Tibial artery (tissue), 4 donors: ENCODE measurements around the gene EXOC1.

Experiments
- DNase-seq, 2 donors: peaks; one replicate each; pipeline ENCODE4 v3.0.0-alpha.2; 2019
- H3K27ac ChIP-seq, 2 donors: fragments of 200-600 bp; sonication (generic) in 1 of 2; 1 replicate in 1 of 2; 2 replicates in 1 of 2; pipeline ENCODE4 v1.5.1; 2018 to 2019; ENCODE audit warnings: mild to moderate bottlenecking in 1 of 2
- H3K27me3 ChIP-seq, 2 donors: fragments of 200-600 bp; sonication (generic) in 1 of 2; one replicate each; pipeline versions ENCODE4 v1.5.1 to v1.6.0; 2016 to 2019
- H3K36me3 ChIP-seq, 3 donors: fragments of 200-600 bp; sonication (generic) in 2 of 3; one replicate each; pipeline ENCODE4 v1.5.1; 2016 to 2019; ENCODE audit warnings: mild to moderate bottlenecking in 2 of 3
- H3K4me1 ChIP-seq, 4 donors: fragments of 200-600 bp; sonication (generic) in 2 of 4; 1 replicate in 3 of 4; 2 replicates in 1 of 4; pipeline ENCODE4 v1.5.1; 2016 to 2019
- H3K4me3 ChIP-seq, 2 donors: fragments of 200-600 bp; sonication (generic) in 1 of 2; 1 replicate in 1 of 2; 2 replicates in 1 of 2; pipeline ENCODE4 v1.5.1; 2018 to 2019; ENCODE audit warnings: mild to moderate bottlenecking in 2 of 2
- H3K9me3 ChIP-seq, 3 donors: fragments of 200-600 bp; sonication (generic) in 1 of 3; one replicate each; pipeline ENCODE4 v1.5.1; 2016 to 2019
- intact Hi-C: fragments of 100-400 bp; cut with DNase I; formaldehyde crosslinking; loops from one replicate; pipeline ENCODE4 v1.15.0; 2023; ENCODE audit warnings: low total_unique reads
- TF ChIP-seq, protein P1 (sequence below), 2 experiments: fragments of 200-600 bp in 1 of 2; fragments of 450-650 bp in 1 of 2; IDR thresholded peaks; one replicate each; pipeline ENCODE4 v1.5.1; 2017 to 2019; ENCODE audit warnings: antibody characterized with exemption in 2 of 2, mild to moderate bottlenecking in 1 of 2, moderate library complexity in 1 of 2

EXOC1 gene

DNA sequence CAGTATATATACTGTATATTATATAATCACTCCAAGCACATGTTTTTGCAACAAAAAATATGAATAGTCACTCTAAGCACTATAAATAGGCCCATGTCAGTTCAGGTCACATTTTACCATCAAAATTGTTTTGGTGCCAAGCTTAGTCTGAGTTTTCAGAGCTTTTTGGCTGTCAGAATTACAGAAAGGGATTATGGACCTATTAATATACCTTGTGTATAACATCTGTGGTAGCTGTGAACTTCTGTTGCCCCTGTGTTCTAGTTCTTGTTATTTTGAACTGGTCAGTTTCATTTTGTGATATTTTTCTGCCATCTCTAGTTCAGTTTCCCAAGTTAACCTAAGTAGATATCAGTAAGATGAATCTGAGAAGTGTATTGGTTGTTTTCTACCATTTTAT, 22.9 kb downstream of the EXOC1 start:
- Histone ChIP-seq H3K27me3 (no peaks in the 10 kb centered on the region), H3K4me1 (peaks cover 0 to 15% (median 0%) of the 10 kb centered on the region in 4 donors), H3K9me3 (no peaks in the 10 kb centered on the region), H3K4me3 (no peak overlapping the region), H3K36me3 (peaks cover 51 to 74% (median 54%) of the 10 kb centered on the region in 3 donors), H3K27ac (no peak overlapping the region)
- no peak for DNase-seq
- intact Hi-C loops: no loop called here
- TF ChIP-seq, protein P1, sequence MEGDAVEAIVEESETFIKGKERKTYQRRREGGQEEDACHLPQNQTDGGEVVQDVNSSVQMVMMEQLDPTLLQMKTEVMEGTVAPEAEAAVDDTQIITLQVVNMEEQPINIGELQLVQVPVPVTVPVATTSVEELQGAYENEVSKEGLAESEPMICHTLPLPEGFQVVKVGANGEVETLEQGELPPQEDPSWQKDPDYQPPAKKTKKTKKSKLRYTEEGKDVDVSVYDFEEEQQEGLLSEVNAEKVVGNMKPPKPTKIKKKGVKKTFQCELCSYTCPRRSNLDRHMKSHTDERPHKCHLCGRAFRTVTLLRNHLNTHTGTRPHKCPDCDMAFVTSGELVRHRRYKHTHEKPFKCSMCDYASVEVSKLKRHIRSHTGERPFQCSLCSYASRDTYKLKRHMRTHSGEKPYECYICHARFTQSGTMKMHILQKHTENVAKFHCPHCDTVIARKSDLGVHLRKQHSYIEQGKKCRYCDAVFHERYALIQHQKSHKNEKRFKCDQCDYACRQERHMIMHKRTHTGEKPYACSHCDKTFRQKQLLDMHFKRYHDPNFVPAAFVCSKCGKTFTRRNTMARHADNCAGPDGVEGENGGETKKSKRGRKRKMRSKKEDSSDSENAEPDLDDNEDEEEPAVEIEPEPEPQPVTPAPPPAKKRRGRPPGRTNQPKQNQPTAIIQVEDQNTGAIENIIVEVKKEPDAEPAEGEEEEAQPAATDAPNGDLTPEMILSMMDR (IDR thresholded peaks at IDR 0.05): no peak

DNA sequence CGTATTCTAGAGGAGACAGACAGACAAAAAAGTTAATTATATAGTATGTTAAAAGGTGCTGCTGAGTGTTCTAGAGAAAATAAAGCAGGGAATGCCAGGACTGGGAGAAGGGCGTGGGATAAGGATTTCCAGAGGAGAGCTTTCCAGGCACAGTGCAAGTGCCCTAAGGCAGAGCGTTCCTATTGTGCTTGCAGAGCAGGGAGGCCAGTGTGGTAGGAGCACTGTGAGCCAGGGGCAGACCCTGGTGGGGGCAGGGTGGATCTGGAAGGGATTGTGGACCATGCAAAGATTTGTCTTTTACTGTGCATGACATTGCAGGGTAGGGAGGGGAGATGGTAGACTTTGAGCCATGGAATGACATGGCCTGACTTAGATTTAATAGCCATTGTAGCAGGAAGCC, 25.8 kb downstream of the EXOC1 start:
- no peaks in the 10 kb centered on the region for H3K9me3 ChIP-seq
- DNase-seq: no peak
- intact Hi-C loops: no loop called here
- peaks cover 48 to 69% (median 55%) of the 10 kb centered on the region in 3 donors for H3K36me3 ChIP-seq
- no peaks in the 10 kb centered on the region for H3K27me3 ChIP-seq
- TF ChIP-seq, protein P1 (IDR thresholded peaks at IDR 0.05): no peak
- no peak overlapping the region for H3K27ac ChIP-seq
- peaks cover 0 to 15% (median 0%) of the 10 kb centered on the region in 4 donors for H3K4me1 ChIP-seq
- H3K4me3 ChIP-seq: no peak overlapping the region

DNA sequence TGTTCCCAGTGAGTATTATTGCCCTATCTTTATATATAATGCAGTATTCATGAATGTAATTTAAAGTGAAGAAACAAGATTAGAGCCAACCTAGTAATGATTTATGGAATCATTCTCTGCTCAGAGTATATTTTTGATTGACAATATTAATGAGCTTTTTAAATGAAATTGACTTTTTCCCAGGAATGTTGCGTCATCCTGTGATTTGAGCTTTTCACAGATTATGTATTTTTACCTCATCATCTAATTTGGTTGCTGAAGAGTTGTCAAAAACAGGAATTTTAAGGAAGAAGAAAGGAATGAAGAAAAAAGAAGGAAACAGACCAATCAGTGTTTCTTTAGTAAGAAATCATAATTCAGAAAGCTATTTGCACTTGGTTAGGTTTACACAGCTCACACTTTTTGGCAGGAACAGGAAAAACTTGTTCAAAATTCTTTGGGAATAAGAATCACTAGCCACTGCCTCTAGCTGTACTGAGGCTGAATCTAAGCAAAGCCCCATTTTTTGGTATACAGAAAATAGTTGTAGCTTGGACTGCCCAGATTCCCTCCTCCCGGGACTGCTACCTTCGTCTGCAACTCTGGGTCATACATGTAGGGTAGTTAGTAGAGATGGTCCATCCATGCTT, 27.3 kb downstream of the EXOC1 start:
- Histone ChIP-seq H3K4me3 (no peak overlapping the region), H3K4me1 (peaks cover 0 to 14% (median 0%) of the 10 kb centered on the region in 4 donors), H3K36me3 (peaks cover 45 to 60% (median 50%) of the 10 kb centered on the region in 3 donors), H3K9me3 (no peaks in the 10 kb centered on the region), H3K27me3 (no peaks in the 10 kb centered on the region), H3K27ac (no peak overlapping the region)
- TF ChIP-seq, protein P1 (IDR thresholded peaks at IDR 0.05): no peak
- DNase-seq: no peak
- intact Hi-C loops: no loop called here

DNA sequence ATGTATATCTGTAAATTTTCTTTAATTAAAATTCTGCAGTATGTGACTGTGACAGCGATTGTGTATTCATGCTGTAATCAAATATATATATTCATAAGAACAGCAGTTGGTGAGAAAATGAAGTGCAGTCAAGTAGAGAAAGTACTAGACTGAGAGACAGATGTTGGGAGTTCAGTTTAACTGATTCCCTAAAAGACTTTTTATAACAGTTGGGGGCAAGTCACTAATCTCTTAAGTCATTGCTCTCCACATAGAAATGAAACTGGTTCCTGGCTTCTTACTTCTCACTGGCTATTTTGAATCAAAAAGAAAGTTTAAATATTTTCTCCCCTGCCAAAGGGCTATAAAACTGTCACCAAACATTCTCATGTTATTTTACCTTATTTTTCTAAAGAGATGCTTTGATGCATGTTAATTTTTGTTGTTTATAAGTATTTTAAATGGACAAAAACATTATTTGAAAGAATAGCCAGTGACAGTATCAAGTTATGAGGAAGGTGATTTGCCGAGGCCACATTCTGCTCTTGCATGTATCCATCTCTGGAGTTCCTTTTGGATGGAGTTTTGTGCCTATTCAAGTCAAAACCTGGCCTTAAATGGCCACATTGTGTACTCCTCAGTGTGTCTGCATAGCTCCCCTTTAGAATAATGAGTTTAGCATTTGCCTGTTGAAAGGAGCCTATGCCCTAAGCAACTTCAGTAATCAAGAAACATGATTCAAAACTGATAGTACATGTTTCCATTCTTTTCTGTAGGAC, 30.8 kb downstream of the EXOC1 start:
- Histone ChIP-seq H3K36me3 (peaks cover 28 to 41% (median 40%) of the 10 kb centered on the region in 3 donors), H3K4me1 (no peaks in the 10 kb centered on the region)
- intact Hi-C loops: no loop called here

DNA sequence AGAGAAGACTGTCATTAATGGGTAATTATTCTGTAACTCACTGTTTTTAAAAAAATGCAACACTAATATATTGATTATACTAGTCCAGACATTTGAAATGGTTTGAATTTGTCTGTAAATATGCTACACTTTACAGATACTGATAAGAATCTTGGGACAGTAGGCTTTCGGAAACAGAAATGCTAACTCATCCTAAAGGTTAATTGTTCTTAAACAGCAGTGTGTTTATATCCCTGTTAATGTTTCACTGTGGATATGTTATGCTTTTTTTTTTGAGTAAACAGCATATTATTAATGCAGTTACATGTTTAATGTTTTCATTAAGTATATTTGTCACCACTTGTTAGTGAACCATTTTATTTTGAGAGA, 31.4 kb downstream of the EXOC1 start:
- no peak for DNase-seq
- Histone ChIP-seq H3K9me3 (no peaks in the 10 kb centered on the region), H3K36me3 (peaks cover 24 to 44% (median 40%) of the 10 kb centered on the region in 3 donors), H3K4me1 (no peaks in the 10 kb centered on the region), H3K4me3 (no peak overlapping the region), H3K27me3 (no peaks in the 10 kb centered on the region), H3K27ac (no peak overlapping the region)
- TF ChIP-seq, protein P1 (IDR thresholded peaks at IDR 0.05): no peak
- intact Hi-C loops: no loop called here

More for the DNA sequence above, 30.8 kb downstream of the EXOC1 start:
- H3K27ac ChIP-seq: no peak overlapping the region
- H3K27me3 ChIP-seq: no peaks in the 10 kb centered on the region
- DNase-seq: no peak
- TF ChIP-seq, protein P1 (IDR thresholded peaks at IDR 0.05): no peak
- H3K4me3 ChIP-seq: no peak overlapping the region
- no peaks in the 10 kb centered on the region for H3K9me3 ChIP-seq
